ENCODE results near the gene SPSB1. TPM values are rescaled to one million over a fixed set of nuclear protein-coding genes. Genes with fewer than 3 reads are reported as not detected.
A peak's percentile ranks its signal among the peaks of the same experiment; 100 is the strongest.

The SPSB1 gene
- total RNA-seq, 6 experiments from 2014 or later, result 5.9 to 10.4 (median 8.6) TPM

- H3K9me3 Mint-ChIP-seq, result no peaks in the 10 kb centered on the region
- DNase-seq, result no peak
- no peaks in the 10 kb centered on the region for H3K36me3 Mint-ChIP-seq (ENCODE audit: low read depth)
- H3K4me3 Mint-ChIP-seq, result no peak overlapping the region
- H3K4me1 Mint-ChIP-seq (ENCODE audit: low read depth), result peaks cover 21% of the 10 kb centered on the region
- peak overlapping the region; percentile 42; the same call in 1 of the 2 replicates for H3K27ac Mint-ChIP-seq
- peaks cover 9% of the 10 kb centered on the region; the same call in 1 of the 2 replicates for H3K27me3 Mint-ChIP-seq (ENCODE audit: insufficient read depth)
- TF ChIP-seq CTCF (IDR thresholded peaks at IDR 0.05), result no peak
These were observed 83.2 kb downstream of the SPSB1 start for GRCh38 chr1:9375912-9376311.

GRCh38 chr1:9376430-9376829 lies 83.7 kb downstream of the SPSB1 start:
- H3K4me3 Mint-ChIP-seq, result no peak overlapping the region; the same call in 1 of the 2 replicates
- DNase-seq, result no peak
- H3K4me1 Mint-ChIP-seq (ENCODE audit: low read depth), result peaks cover 21% of the 10 kb centered on the region
- H3K27me3 Mint-ChIP-seq (ENCODE audit: insufficient read depth), result peaks cover 9% of the 10 kb centered on the region
- no peaks in the 10 kb centered on the region for H3K36me3 Mint-ChIP-seq (ENCODE audit: low read depth)
- peak overlapping the region; percentile 26; the same call in 1 of the 2 replicates for H3K27ac Mint-ChIP-seq
- TF ChIP-seq CTCF (IDR thresholded peaks at IDR 0.05), result no peak
- no peaks in the 10 kb centered on the region for H3K9me3 Mint-ChIP-seq

GRCh38 chr1:9376886-9377333 lies 84.2 kb downstream of the SPSB1 start:
- H3K9me3 Mint-ChIP-seq, result no peaks in the 10 kb centered on the region
- H3K4me3 Mint-ChIP-seq, result peak overlapping the region; percentile 53; the same call in 1 of the 2 replicates
- no peak for TF ChIP-seq CTCF (IDR thresholded peaks at IDR 0.05)
- H3K4me1 Mint-ChIP-seq (ENCODE audit: low read depth), result peaks cover 21% of the 10 kb centered on the region
- H3K36me3 Mint-ChIP-seq (ENCODE audit: low read depth), result no peaks in the 10 kb centered on the region
- no peak for DNase-seq
- peaks cover 9% of the 10 kb centered on the region for H3K27me3 Mint-ChIP-seq (ENCODE audit: insufficient read depth)
- H3K27ac Mint-ChIP-seq, result 0 out of 2 replicates have a peak overlapping the region, but pooled peaks have one; percentile 26

GRCh38 chr1:9378801-9379200 lies 86.1 kb downstream of the SPSB1 start:
- Mint-ChIP-seq H3K27me3 (ENCODE audit: insufficient read depth) (peaks cover 13% of the 10 kb centered on the region), H3K4me3 (no peak overlapping the region), H3K4me1 (ENCODE audit: low read depth) (peaks cover 21% of the 10 kb centered on the region), H3K9me3 (no peaks in the 10 kb centered on the region), H3K27ac (no peak overlapping the region), H3K36me3 (ENCODE audit: low read depth) (no peaks in the 10 kb centered on the region)
- TF ChIP-seq CTCF (IDR thresholded peaks at IDR 0.05), result no peak
- no peak for DNase-seq

- Mint-ChIP-seq H3K4me3 (no peak overlapping the region), H3K27ac (no peak overlapping the region), H3K4me1 (ENCODE audit: low read depth) (peaks cover 25% of the 10 kb centered on the region), H3K36me3 (ENCODE audit: low read depth) (no peaks in the 10 kb centered on the region), H3K9me3 (no peaks in the 10 kb centered on the region), H3K27me3 (ENCODE audit: insufficient read depth) (peaks cover 13% of the 10 kb centered on the region)
- no peak for TF ChIP-seq CTCF (IDR thresholded peaks at IDR 0.05)
- no peak for DNase-seq
These were observed 88.0 kb downstream of the SPSB1 start for GRCh38 chr1:9380711-9381110.

Data from HFFc6 (cell line).